GM18507 (cell line): ENCODE data around the gene ATP5ME.
A peak's percentile ranks its signal among the peaks of the same experiment; 100 is the strongest.
"Not testable (repeated sequence)": the region's sequence is repeated elsewhere in the genome, so short reads cannot be mapped to it uniquely, and the experiment has no call there.

Experiments used
- DNase-seq: peaks from one replicate; pipeline ENCODE4 v3.0.0; 2011; ENCODE audit warnings: low read depth; ENCODE audit not compliant: insufficient read length; ENCODE audit errors: extremely low spot score
- FAIRE-seq: peaks from 2 replicates; lab custom pipeline; 2011; peaks lifted over from hg19 to GRCh38; lab: Jason Lieb, UNC

ATP5ME gene

GRCh38 chr4:706083-706633 lies 32.1 kb upstream of the ATP5ME start:
- not testable (repeated sequence) for FAIRE-seq, DNase-seq

- FAIRE-seq (peak; percentile 90), DNase-seq (peak; percentile 100)
These were observed 31.4 kb upstream of the ATP5ME start, which contains the start of gene PCGF3 for GRCh38 chr4:705278-706082. Gene PCGF3, plus strand, starts transcription at chr4:705832. Its CDS starts 27,849 bp downstream, at chr4:733681.

- no peak for FAIRE-seq
- no peak for DNase-seq
These were observed 30.8 kb upstream of the ATP5ME start for GRCh38 chr4:704971-705277.

- FAIRE-seq (no peak), DNase-seq (no peak)
These were observed 30.3 kb upstream of the ATP5ME start for GRCh38 chr4:704198-704891.

GRCh38 chr4:703336-704197 lies 29.5 kb upstream of the ATP5ME start:
- FAIRE-seq = no peak
- DNase-seq = no peak

- no peak for FAIRE-seq
- no peak for DNase-seq
These were observed 28.6 kb upstream of the ATP5ME start for GRCh38 chr4:702618-703048.

GRCh38 chr4:700587-701264 lies 26.6 kb upstream of the ATP5ME start:
- FAIRE-seq (no peak), DNase-seq (no peak)

- no peak for FAIRE-seq
- DNase-seq = no peak
These were observed 25.9 kb upstream of the ATP5ME start for GRCh38 chr4:699816-700580.

- not testable (repeated sequence) for FAIRE-seq, DNase-seq
These were observed 20.4 kb upstream of the ATP5ME start for GRCh38 chr4:694341-694940.

GRCh38 chr4:692771-693554 lies 18.9 kb upstream of the ATP5ME start:
- no peak for DNase-seq
- FAIRE-seq = no peak

GRCh38 chr4:689723-690122 lies 15.6 kb upstream of the ATP5ME start:
- FAIRE-seq (no peak), DNase-seq (no peak)

- DNase-seq = no peak
These were observed 15.0 kb upstream of the ATP5ME start, which contains the start of gene SLC49A3 for GRCh38 chr4:688854-689681. Gene SLC49A3, minus strand, starts transcription at chr4:689151. Its CDS starts 24 bp downstream, at chr4:689127.

GRCh38 chr4:687971-688853 lies 14.1 kb upstream of the ATP5ME start:
- DNase-seq = no peak
- FAIRE-seq = no peak

More at GRCh38 chr4:688854-689681, 15.0 kb upstream of the ATP5ME start, which contains the start of gene SLC49A3:
- FAIRE-seq = no peak

- DNase-seq (no peak), FAIRE-seq (no peak)
These were observed 13.2 kb upstream of the ATP5ME start for GRCh38 chr4:687048-687970.
